ENCODE results near the gene GAS6. TPM values are rescaled to one million over a fixed set of nuclear protein-coding genes. Genes with fewer than 3 reads are reported as not detected.
"Not testable (repeated sequence)": the region's sequence is repeated elsewhere in the genome, so short reads cannot be mapped to it uniquely, and the experiment has no call there.

The GAS6 gene
- total and polyA plus RNA-seq, 2 donors (not counting 1 experiment from before 2014, with no cell fraction given) = 227 to 301 TPM

- DNase-seq (ENCODE audit: low read depth in 2 of 2) = no peak
- TF ChIP-seq EZH2 (IDR thresholded peaks at IDR 0.05; ENCODE audit: low read length, missing control alignments) (no peak), CTCF (conservative IDR thresholded peaks at IDR 0.05 in 1 of 2, IDR thresholded peaks at IDR 0.05 in 1 of 2; ENCODE audit: low read depth in 1 of 2, low read length in 2 of 2) (no peak)
- Histone ChIP-seq H3K4me3 (replicated peaks in 1 of 4; ENCODE audit: control extremely low read depth in 1 of 4, insufficient read depth in 1 of 4, low read depth in 3 of 4, low read length in 4 of 4) (no peak overlapping the region), H3K27me3 (ENCODE audit: control insufficient read depth, insufficient read depth, low read length) (no peaks in the 10 kb centered on the region), H3K9me3 (ENCODE audit: control insufficient read depth, insufficient read depth, low read depth, low read length) (no peaks in the 10 kb centered on the region), H2AFZ (ENCODE audit: low read length) (no peak overlapping the region), H4K20me1 (ENCODE audit: control insufficient read depth, extremely low read depth, insufficient read depth, low read length) (no peaks in the 10 kb centered on the region), H3K9ac (ENCODE audit: insufficient read depth, low read length) (no peak overlapping the region), H3K79me2 (ENCODE audit: control insufficient read depth, insufficient read depth, low read length) (peaks cover 12% of the 10 kb centered on the region), H3K27ac (ENCODE audit: insufficient read depth, low read length) (no peak overlapping the region), H3K4me1 (ENCODE audit: control insufficient read depth, extremely low read depth, insufficient read depth, low read length) (peaks cover 24% of the 10 kb centered on the region), H3K4me2 (ENCODE audit: extremely low read depth, insufficient read depth, low read length) (no peak overlapping the region), H3K36me3 (ENCODE audit: control insufficient read depth, insufficient read depth, low read length) (peaks cover 42% of the 10 kb centered on the region)
Measured at GRCh38 chr13:113834496-113835200, 29.2 kb downstream of the GAS6 start.

GRCh38 chr13:113834006-113834405 is 29.9 kb downstream of the GAS6 start:
- H3K4me1 ChIP-seq (ENCODE audit: control insufficient read depth, extremely low read depth, insufficient read depth, low read length) = peaks cover 18% of the 10 kb centered on the region
- peaks cover 47% of the 10 kb centered on the region for H3K36me3 ChIP-seq (ENCODE audit: control insufficient read depth, insufficient read depth, low read length)
- H3K9me3 ChIP-seq (ENCODE audit: control insufficient read depth, insufficient read depth, low read depth, low read length); H4K20me1 ChIP-seq (ENCODE audit: control insufficient read depth, extremely low read depth, insufficient read depth, low read length); H3K79me2 ChIP-seq (ENCODE audit: control insufficient read depth, insufficient read depth, low read length); H2AFZ ChIP-seq (ENCODE audit: low read length); H3K27me3 ChIP-seq (ENCODE audit: control insufficient read depth, insufficient read depth, low read length); H3K4me3 ChIP-seq (replicated peaks in 1 of 4; ENCODE audit: control extremely low read depth in 1 of 4, insufficient read depth in 1 of 4, low read depth in 3 of 4, low read length in 4 of 4); H3K4me2 ChIP-seq (ENCODE audit: extremely low read depth, insufficient read depth, low read length); H3K9ac ChIP-seq (ENCODE audit: insufficient read depth, low read length); H3K27ac ChIP-seq (ENCODE audit: insufficient read depth, low read length); DNase-seq (ENCODE audit: low read depth in 2 of 2): not testable (repeated sequence)

- Histone ChIP-seq H3K4me3 (replicated peaks in 1 of 4; ENCODE audit: control extremely low read depth in 1 of 4, insufficient read depth in 1 of 4, low read depth in 3 of 4, low read length in 4 of 4) (no peak overlapping the region), H3K9ac (ENCODE audit: insufficient read depth, low read length) (no peak overlapping the region), H3K27me3 (ENCODE audit: control insufficient read depth, insufficient read depth, low read length) (no peaks in the 10 kb centered on the region), H3K36me3 (ENCODE audit: control insufficient read depth, insufficient read depth, low read length) (peaks cover 49% of the 10 kb centered on the region), H3K27ac (ENCODE audit: insufficient read depth, low read length) (no peak overlapping the region), H3K9me3 (ENCODE audit: control insufficient read depth, insufficient read depth, low read depth, low read length) (no peaks in the 10 kb centered on the region), H4K20me1 (ENCODE audit: control insufficient read depth, extremely low read depth, insufficient read depth, low read length) (no peaks in the 10 kb centered on the region), H3K4me1 (ENCODE audit: control insufficient read depth, extremely low read depth, insufficient read depth, low read length) (peaks cover 15% of the 10 kb centered on the region), H3K79me2 (ENCODE audit: control insufficient read depth, insufficient read depth, low read length) (peaks cover 4% of the 10 kb centered on the region), H3K4me2 (ENCODE audit: extremely low read depth, insufficient read depth, low read length) (no peak overlapping the region), H2AFZ (ENCODE audit: low read length) (no peak overlapping the region)
- TF ChIP-seq CTCF (conservative IDR thresholded peaks at IDR 0.05 in 1 of 2, IDR thresholded peaks at IDR 0.05 in 1 of 2; ENCODE audit: low read depth in 1 of 2, low read length in 2 of 2) = no peak
- no peak for TF ChIP-seq EZH2 (IDR thresholded peaks at IDR 0.05; ENCODE audit: low read length, missing control alignments)
- DNase-seq (ENCODE audit: low read depth in 2 of 2) = no peak
Measured at GRCh38 chr13:113833111-113833830, 30.6 kb downstream of the GAS6 start.
